ENCODE results near the gene NIT1.
A peak's percentile ranks its signal among the peaks of the same experiment; 100 is the strongest.

NIT1 gene

DNA sequence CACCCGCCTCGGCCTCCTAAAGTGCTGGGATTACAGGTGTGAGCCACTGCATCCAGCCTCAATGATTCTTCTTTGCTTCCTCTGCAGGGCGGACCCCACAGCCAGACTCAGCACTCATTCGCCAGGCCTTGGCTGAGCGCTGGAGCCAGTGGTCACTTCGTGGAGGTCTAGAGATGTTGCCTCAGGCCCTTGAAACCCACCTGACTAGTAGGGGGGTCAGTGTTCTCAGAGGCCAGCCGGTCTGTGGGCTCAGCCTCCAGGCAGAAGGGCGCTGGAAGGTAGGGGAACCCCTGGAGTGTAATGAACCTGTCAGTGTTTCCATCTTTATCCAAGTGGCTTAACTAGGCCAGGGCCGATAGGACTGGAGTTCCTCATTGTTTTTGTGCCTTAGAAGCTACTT, 51.0 kb downstream of the NIT1 start:
- intact Hi-C loops (cut with DNase I) = no loop called here
- peak in 3 of 10 donors; percentile 18 to 34 (median 33) for DNase-seq

Data from posterior cingulate gyrus (tissue), 11 donors.